ENCODE measurements around the gene EIF4A3.

EIF4A3 gene

GRCh38 chr17:80153004-80153403 is 6.1 kb upstream of the EIF4A3 start:
- peaks cover 27% of the 10 kb centered on the region for H3K9me3 ChIP-seq (ENCODE audit: insufficient read depth, low read depth, low read length)
- no peak overlapping the region for H3K9ac ChIP-seq (ENCODE audit: low read depth, low read length)
- H3K4me3 ChIP-seq (ENCODE audit: low read length): no peak overlapping the region
- 88% methylated on average over 3 of the region's 3 CpGs for WGBS
- no peaks in the 10 kb centered on the region for H3K27me3 ChIP-seq (ENCODE audit: insufficient read depth, low read length)
- no peaks in the 10 kb centered on the region for H3K36me3 ChIP-seq (ENCODE audit: insufficient read depth, low read length)
- H3K4me1 ChIP-seq (ENCODE audit: insufficient read depth, low read length): peaks cover 15% of the 10 kb centered on the region; the same call in 1 of the 2 replicates
- no peak overlapping the region for H3K27ac ChIP-seq (ENCODE audit: low read depth, low read length)

- Histone ChIP-seq H3K9me3 (ENCODE audit: insufficient read depth, low read depth, low read length) (peaks cover 20% of the 10 kb centered on the region), H3K36me3 (ENCODE audit: insufficient read depth, low read length) (no peaks in the 10 kb centered on the region), H3K27me3 (ENCODE audit: insufficient read depth, low read length) (no peaks in the 10 kb centered on the region), H3K27ac (ENCODE audit: low read depth, low read length) (no peak overlapping the region), H3K4me3 (ENCODE audit: low read length) (no peak overlapping the region), H3K4me1 (ENCODE audit: insufficient read depth, low read length) (peaks cover 15% of the 10 kb centered on the region; the same call in 1 of the 2 replicates), H3K9ac (ENCODE audit: low read depth, low read length) (no peak overlapping the region)
- 87% methylated on average over 11 of the region's 11 CpGs for whole genome bisulfite sequencing
These were observed 5.3 kb upstream of the EIF4A3 start for GRCh38 chr17:80152081-80152702.

GRCh38 chr17:80151333-80151732 is 4.4 kb upstream of the EIF4A3 start:
- peaks cover 11% of the 10 kb centered on the region for H3K9me3 ChIP-seq (ENCODE audit: insufficient read depth, low read depth, low read length)
- no peak overlapping the region for H3K4me3 ChIP-seq (ENCODE audit: low read length)
- no peaks in the 10 kb centered on the region for H3K36me3 ChIP-seq (ENCODE audit: insufficient read depth, low read length)
- H3K27ac ChIP-seq (ENCODE audit: low read depth, low read length): no peak overlapping the region
- H3K9ac ChIP-seq (ENCODE audit: low read depth, low read length): no peak overlapping the region
- H3K4me1 ChIP-seq (ENCODE audit: insufficient read depth, low read length): peaks cover 15% of the 10 kb centered on the region; the same call in 1 of the 2 replicates
- H3K27me3 ChIP-seq (ENCODE audit: insufficient read depth, low read length): no peaks in the 10 kb centered on the region
- 86% methylated on average over 4 of the region's 5 CpGs for WGBS

DNA sequence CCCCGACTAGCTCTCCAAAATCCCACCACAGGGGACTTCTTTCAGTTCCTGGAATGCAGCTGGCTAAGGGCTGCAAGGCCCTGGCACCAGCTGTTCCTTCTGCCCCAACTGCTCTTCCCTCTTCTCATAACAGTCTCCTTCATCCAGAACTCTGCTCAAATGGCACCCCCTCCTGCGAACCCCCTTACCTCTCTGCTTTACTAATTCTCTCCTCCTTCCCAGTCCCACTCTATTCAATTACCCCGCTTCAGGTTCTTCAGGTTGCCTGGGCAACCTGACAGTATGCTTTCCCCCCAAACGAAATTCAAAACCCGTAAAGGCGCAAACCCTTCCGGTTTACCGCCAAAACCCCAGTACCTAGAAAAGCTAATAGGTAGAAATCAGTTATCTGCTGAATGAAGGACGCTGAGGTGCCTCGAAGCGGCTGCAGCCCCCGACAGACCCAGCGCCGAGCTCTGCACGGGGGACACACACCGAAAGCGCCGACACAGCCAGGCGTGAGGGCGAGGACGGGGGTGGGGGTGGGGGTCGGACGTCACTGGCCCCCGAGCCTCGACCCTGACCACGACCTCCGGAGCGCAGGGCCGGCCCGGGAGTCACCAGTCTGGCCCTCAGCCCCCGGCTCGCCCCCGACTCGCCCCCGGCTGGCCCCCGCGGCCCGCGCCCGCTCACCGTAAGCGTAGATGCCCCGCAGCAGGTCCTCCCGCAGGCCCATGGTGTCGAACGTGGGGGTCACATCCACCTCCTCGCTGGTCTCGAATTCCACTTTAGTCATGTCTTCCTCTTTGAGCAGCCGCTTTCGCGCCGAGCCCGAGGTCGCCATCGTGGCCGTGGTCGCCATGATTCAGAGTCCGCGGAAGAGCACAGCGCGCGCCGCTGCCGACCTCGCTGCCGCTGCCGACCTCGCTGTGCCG is 550 bp downstream of the EIF4A3 start:
- under 1% methylated on average over 69 of the region's 69 CpGs for WGBS
- Histone ChIP-seq H3K9me3 (ENCODE audit: insufficient read depth, low read depth, low read length) (no peaks in the 10 kb centered on the region), H3K27ac (ENCODE audit: low read depth, low read length) (peak overlapping the region; percentile 76; the same call in 1 of the 2 replicates), H3K27me3 (ENCODE audit: insufficient read depth, low read length) (no peaks in the 10 kb centered on the region), H3K36me3 (ENCODE audit: insufficient read depth, low read length) (peaks cover 41% of the 10 kb centered on the region), H3K4me3 (ENCODE audit: low read length) (peak overlapping the region; percentile 88), H3K9ac (ENCODE audit: low read depth, low read length) (peak overlapping the region; percentile 90), H3K4me1 (ENCODE audit: insufficient read depth, low read length) (peaks cover 10% of the 10 kb centered on the region; the same call in 1 of the 2 replicates)

GRCh38 chr17:80145076-80146075 is 1.6 kb downstream of the EIF4A3 start:
- H3K4me3 ChIP-seq (ENCODE audit: low read length): peak overlapping the region; percentile 88
- peaks cover 9% of the 10 kb centered on the region; the same call in 1 of the 2 replicates for H3K4me1 ChIP-seq (ENCODE audit: insufficient read depth, low read length)
- H3K9me3 ChIP-seq (ENCODE audit: insufficient read depth, low read depth, low read length): no peaks in the 10 kb centered on the region
- no peaks in the 10 kb centered on the region for H3K27me3 ChIP-seq (ENCODE audit: insufficient read depth, low read length)
- 67% methylated on average over 10 of the region's 10 CpGs for WGBS
- peak overlapping the region; percentile 90 for H3K9ac ChIP-seq (ENCODE audit: low read depth, low read length)
- no peak overlapping the region for H3K27ac ChIP-seq (ENCODE audit: low read depth, low read length)
- H3K36me3 ChIP-seq (ENCODE audit: insufficient read depth, low read length): peaks cover 51% of the 10 kb centered on the region

DNA sequence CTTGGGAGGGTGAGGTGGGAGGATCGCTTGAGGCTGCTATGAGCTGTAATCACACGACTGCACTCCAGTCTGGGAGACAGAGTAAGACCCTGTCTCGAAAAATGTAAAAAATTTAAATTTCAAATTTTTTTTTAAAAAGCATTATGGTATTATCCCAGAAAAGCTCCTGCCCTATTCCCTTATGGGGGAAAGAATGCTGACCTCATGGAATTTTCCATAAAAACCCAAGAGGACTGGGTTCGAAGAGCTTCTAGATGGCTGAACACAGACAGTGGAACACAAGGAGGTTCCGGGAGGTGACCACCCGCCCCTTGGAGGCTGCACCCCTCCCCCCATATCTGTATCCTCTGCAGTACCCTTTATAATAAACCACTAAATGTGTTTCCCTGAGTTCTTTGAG is 4.0 kb downstream of the EIF4A3 start:
- Histone ChIP-seq H3K4me1 (ENCODE audit: insufficient read depth, low read length) (peaks cover 9% of the 10 kb centered on the region; the same call in 1 of the 2 replicates), H3K27ac (ENCODE audit: low read depth, low read length) (no peak overlapping the region), H3K27me3 (ENCODE audit: insufficient read depth, low read length) (no peaks in the 10 kb centered on the region), H3K9ac (ENCODE audit: low read depth, low read length) (no peak overlapping the region), H3K9me3 (ENCODE audit: insufficient read depth, low read depth, low read length) (no peaks in the 10 kb centered on the region), H3K36me3 (ENCODE audit: insufficient read depth, low read length) (peaks cover 75% of the 10 kb centered on the region), H3K4me3 (ENCODE audit: low read length) (no peak overlapping the region)
- 95% methylated on average over 5 of the region's 6 CpGs for WGBS

DNA sequence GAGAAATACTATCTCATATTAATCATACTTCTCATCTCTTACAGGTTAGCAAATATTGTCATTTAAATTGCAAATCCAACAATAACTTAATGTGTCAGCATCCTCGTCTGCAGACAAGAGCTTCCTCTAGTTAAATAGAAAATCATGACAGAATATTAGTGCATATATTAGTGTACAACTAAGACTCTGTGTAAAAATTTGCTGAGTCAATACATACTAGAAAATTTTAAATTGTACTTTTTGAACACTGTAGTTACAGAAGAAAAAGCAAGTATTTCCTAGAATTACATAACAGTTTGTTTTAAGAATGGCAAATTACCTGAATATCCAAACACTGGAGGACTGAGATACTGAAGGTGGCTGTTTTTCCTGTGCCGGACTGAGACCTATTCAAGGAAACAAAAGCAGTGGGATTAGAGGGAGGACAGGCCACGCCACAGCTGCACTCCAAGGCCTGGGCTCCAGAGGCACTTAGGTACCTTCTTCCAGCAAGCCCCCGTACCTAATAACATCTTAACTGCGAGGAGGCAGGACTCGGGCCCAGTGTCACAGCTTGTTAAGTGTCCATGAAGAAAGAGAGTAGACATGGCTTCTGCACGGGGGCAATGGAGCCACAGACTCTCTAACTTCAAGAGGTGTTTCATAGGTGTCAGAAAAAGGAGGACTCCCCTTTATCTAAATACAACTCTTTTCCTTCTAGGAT is 5.3 kb downstream of the EIF4A3 start:
- Histone ChIP-seq H3K4me3 (ENCODE audit: low read length) (no peak overlapping the region), H3K9me3 (ENCODE audit: insufficient read depth, low read depth, low read length) (no peaks in the 10 kb centered on the region), H3K27ac (ENCODE audit: low read depth, low read length) (no peak overlapping the region), H3K27me3 (ENCODE audit: insufficient read depth, low read length) (no peaks in the 10 kb centered on the region), H3K4me1 (ENCODE audit: insufficient read depth, low read length) (peaks cover 9% of the 10 kb centered on the region; the same call in 1 of the 2 replicates), H3K36me3 (ENCODE audit: insufficient read depth, low read length) (peaks cover 89% of the 10 kb centered on the region), H3K9ac (ENCODE audit: low read depth, low read length) (no peak overlapping the region)
- WGBS: 96% methylated on average over 7 of the region's 7 CpGs

GRCh38 chr17:80138856-80139426 is 8.0 kb downstream of the EIF4A3 start:
- Histone ChIP-seq H3K27ac (ENCODE audit: low read depth, low read length) (no peak overlapping the region), H3K9ac (ENCODE audit: low read depth, low read length) (no peak overlapping the region), H3K27me3 (ENCODE audit: insufficient read depth, low read length) (no peaks in the 10 kb centered on the region), H3K4me3 (ENCODE audit: low read length) (no peak overlapping the region), H3K4me1 (ENCODE audit: insufficient read depth, low read length) (no peaks in the 10 kb centered on the region), H3K9me3 (ENCODE audit: insufficient read depth, low read depth, low read length) (no peaks in the 10 kb centered on the region), H3K36me3 (ENCODE audit: insufficient read depth, low read length) (peaks cover 100% of the 10 kb centered on the region)
- 95% methylated on average over 18 of the region's 18 CpGs for WGBS

DNA sequence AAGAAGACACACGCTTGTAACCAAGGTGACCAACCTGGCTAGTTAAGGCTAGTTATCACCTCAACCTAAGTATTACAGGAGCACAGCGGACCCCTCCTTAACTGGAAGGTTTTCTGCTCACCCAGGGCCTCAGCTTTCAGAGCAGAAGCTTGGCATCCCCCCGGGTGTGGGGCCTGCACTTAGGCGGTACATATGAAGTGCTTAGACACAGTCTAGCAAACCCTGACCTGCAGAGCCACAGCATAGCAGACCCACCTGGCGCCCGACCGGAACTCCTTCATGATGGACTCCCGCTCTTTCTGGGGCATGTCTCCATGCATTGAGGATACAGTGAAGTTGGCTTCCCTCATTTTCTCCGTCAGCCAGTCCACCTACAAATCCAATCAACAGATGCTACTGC is 9.8 kb downstream of the EIF4A3 start:
- H3K36me3 ChIP-seq (ENCODE audit: insufficient read depth, low read length): peaks cover 97% of the 10 kb centered on the region
- H3K27ac ChIP-seq (ENCODE audit: low read depth, low read length): no peak overlapping the region
- no peaks in the 10 kb centered on the region for H3K27me3 ChIP-seq (ENCODE audit: insufficient read depth, low read length)
- WGBS: 94% methylated on average over 9 of the region's 9 CpGs
- no peaks in the 10 kb centered on the region for H3K4me1 ChIP-seq (ENCODE audit: insufficient read depth, low read length)
- no peak overlapping the region for H3K9ac ChIP-seq (ENCODE audit: low read depth, low read length)
- no peak overlapping the region for H3K4me3 ChIP-seq (ENCODE audit: low read length)
- no peaks in the 10 kb centered on the region for H3K9me3 ChIP-seq (ENCODE audit: insufficient read depth, low read depth, low read length)

DNA sequence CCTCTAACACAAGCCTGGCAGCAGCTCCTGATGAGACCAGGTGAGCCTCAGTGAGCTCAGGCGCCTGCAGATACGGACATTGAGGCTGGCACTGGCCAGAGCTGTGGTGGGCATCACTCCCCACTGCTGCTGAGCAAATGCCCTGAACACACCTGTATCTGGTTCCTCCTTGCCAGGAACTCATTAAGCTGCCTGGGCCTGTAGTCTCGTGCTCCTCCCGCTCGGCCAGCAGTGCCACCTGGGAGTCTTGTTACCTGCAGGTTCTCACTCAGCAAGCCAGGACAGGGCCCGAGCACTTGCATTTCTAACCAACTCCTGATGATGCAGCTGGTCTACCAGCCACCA is 13.3 kb downstream of the EIF4A3 start:
- Histone ChIP-seq H3K9me3 (ENCODE audit: insufficient read depth, low read depth, low read length) (no peaks in the 10 kb centered on the region), H3K9ac (ENCODE audit: low read depth, low read length) (no peak overlapping the region), H3K4me3 (ENCODE audit: low read length) (no peak overlapping the region), H3K27ac (ENCODE audit: low read depth, low read length) (no peak overlapping the region), H3K27me3 (ENCODE audit: insufficient read depth, low read length) (no peaks in the 10 kb centered on the region), H3K36me3 (ENCODE audit: insufficient read depth, low read length) (peaks cover 61% of the 10 kb centered on the region), H3K4me1 (ENCODE audit: insufficient read depth, low read length) (peaks cover 8% of the 10 kb centered on the region; the same call in 1 of the 2 replicates)
- 96% methylated on average over 6 of the region's 6 CpGs for WGBS

Measured in HUES64 (cell line).